Inflammatory macrophage treated with lipopolysaccharide for 1 hour (primary cell): ENCODE data around the gene HOMER2.

ENCODE experiments used
- DNase-seq, 2 donors: peaks; one replicate each; pipeline ENCODE4 v3.0.0-alpha.2; 2020 to 2022

HOMER2 gene

DNA sequence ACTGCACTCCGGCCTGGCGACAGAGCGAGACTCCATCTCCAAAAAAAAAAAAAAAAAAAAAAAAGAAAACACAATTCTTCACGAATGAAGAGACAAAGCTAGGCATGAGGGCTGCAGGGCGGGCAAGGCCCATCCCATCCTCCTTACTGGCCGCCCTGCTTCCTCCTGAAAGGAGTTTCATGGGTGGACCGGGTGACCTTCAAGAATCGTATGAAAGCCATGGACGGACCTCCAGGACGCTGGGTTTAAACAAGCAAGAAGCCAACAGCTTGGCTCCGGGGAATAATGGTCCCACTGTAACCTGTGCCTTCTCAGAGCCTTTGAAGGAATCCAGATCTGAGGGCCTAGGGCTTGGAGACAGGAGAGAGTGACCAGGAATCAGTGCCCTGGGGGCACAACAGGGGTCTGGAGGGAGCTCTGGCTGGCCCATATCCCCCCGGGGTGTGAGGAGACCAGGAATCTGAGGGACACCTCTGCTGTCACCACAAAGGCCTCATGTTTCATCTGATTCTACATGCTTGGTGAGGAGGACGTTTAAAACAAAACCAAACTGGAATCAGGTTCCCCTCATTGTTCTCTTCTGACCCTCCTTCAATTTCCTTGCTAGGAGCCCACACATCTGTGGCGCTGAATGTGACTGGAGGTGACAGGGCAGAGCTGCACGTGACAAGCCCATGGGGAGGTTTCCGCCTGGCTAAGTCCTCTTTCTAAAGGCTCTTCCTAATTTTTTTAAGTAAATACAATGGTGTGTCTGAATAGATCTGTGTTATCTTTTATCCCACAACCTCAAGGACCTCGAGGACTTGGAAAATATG is 97.0 kb downstream of the HOMER2 start:
- DNase-seq: no peak

DNA sequence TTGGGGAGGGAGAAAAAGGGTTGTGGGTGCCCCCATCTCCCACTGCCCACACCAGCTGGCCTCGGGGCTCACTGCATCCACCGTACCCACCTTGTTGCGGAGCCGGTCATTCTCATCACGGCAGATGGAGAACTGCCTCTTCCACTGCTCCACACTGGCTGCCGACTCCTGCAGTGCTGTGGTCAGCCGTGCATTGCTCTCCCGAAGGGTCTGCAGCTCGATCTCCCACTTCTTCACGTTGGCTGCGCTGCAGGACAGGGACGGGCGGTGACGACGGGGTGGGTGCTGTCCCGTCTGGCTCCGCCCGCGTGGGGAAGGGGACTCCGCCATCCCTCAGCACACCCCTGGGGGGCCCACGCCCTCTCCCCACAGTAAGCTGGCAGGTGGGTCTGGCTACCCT is 98.0 kb downstream of the HOMER2 start:
- DNase-seq: no peak

DNA sequence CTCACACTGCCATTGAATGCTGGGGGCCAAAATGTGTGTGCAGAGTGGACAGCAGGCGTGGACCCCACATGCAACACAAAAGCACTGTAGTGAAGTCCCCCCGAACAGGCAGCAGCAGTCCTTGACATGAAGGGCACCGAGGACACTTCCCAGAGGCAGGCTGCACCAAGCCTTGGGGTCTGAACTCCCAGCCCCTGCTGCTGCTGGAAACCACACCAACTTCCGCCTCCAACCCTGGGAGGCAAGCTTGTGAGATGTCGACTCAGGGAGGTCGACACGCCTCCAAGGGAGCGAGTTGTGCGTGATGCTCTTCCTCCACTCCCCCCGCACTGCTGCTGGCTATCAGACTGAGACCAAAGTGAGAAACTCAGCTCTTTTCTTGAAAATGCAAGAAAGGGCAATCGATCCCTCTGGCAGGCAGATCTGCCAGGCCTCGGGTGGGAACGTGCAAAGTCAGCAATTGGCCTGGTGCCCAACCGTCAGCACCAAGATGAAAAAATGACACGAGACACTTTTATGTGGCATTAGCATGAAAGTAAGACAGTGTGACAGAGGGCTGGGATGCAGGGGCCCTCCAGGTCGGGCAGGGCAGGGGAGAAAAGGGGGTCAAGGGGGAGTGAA is 99.5 kb downstream of the HOMER2 start:
- DNase-seq: no peak

DNA sequence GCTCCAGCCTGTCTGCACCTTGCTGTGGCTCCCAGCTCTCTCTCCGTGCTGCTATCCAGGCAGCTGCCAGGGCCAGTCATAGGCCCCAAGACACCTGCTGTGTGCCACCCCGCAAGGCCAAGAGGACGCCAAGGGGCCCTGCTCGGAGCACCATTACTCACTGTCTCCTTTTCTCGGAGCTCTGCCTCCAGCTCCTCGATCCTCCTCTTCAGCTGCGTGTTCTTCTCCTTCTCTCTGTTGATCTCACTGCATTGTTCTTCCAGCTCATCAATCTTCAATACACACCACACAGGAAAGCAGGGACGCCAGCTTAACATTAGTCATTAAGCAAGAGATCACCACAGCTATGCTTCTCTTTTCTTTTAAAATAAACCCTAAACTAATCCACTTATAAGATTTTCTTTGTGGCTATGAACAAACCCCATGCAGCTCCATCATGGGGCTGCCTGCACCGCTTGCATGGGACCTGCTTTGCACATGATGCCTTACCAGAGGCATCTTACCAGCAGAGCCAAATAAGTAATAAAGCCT is 100.5 kb downstream of the HOMER2 start:
- no peak for DNase-seq

DNA sequence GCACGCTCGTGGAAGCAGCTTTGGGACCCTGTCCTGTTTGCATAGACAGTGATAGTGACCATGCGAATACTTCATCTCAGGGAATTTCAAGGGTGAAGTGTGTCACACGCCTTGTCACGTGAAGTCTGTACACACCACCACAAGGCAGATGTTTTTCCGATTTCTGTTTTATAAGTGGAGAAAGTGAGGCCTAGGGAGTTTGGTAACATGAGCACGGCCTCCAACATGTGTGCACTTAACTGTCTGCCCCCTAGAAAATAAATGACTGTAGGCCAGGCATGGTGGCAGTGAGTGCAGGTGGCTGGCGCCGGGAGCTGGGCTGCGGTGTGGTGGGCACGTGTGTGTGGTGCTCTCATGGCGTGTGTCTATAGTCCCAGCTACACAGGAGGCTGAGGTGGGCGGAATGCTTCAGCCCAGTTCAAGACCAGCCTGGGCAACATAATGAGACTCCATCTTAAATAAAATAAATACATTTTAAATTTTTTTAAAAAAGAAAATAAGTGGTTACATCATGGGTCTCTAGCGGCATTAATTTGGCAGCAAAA is 101.1 kb downstream of the HOMER2 start:
- DNase-seq: no peak

DNA sequence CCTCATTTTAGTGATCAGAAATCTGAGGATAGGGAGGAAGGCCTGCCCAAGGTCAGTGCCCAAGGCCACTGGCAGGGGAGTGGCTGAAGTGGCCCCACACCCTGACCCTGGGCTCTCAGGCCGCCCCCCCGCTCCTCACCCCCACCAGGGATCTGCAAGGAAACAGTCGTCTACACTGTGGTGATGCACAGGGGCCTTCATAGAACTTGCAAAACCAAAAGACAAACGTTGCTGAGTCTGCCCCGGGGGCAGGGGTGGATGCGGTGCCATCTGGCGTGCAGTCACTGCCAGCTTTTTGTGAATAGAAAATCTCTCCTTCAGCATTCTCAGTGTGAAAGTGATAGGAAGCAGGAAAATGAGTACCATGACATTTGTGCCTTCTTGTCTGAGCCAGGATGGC is 101.8 kb downstream of the HOMER2 start:
- no peak for DNase-seq

DNA sequence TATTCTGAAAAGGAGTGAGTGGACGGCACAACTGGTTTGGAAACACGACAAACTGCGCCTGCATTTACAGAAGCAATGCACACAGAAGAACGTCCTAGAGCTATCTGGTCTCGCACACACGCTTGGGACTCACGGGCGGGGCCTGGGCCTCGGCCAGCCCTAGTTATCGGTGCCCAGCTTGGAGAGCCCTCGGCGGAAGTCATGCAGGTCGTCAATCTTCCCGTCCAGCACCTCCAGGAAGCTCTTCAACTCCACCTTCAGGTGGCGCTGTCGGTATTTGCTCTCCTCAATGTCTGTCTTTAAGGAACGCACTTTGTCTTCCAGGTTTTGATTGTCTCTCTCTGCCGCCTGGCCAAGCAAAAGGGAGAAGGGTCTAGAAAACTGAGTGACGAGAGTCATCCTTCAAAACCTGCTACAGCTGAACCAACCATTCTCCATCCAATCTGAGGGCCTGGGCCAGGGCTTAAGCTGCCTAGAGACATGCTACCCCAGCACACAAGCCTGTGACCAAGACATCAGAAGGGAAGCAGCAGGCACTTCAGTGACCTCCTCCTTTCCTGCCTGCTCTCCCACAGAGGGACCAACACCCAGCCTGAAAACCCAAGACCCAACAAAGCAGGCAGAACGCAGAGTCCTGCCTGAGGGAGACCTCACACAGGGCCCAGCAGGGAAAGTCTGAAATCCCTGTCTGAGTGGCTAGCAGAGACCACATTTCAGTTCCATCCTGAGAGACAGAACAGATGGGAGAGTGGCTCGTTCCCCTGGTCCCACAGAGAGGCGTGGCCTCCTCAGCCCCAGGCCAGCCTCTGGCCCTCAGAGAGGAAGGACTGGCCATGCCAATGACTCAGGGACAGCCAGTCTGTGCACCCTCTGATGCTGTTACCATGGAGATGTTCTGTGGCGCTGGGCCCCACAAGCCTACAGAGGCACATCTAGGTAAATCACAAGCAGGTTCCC is 102.7 kb downstream of the HOMER2 start:
- DNase-seq: peak; percentile 79 to 80

DNA sequence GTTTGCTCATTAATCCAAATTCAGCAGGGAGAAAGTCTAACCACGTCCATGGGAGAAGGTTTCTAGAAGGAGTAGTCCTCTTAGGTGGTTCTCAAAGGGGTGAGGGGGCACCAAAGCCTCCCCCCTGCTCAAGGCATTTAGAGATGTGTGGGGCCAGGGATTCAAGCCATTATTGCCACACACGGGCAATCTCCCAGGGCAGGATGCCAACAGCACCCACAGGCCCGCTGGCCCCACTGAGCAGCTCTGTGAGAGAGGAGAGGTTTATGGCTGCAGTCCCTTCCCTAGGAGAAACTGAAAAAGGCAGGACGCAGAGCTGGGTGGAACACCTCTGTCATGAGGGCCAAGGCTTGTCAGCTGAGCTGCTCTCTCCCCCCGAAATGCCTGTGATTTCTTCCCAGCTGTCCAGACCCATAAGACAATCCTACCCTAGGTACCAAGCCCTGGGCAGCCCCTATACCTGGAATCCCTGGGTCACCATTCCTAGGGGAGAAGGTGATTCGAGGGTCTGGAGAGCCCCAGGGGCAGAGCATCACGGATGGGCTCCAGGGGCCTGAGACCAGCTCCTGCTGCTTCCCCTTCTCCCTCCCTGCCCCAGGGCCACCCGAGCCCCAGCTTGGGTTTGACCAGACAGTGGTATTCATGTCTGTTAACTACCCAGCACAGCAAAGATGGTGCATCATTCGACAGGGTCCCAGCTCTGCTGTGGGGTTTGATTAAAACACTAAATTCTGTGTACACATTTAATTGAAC is 104.1 kb downstream of the HOMER2 start:
- DNase-seq: no peak

DNA sequence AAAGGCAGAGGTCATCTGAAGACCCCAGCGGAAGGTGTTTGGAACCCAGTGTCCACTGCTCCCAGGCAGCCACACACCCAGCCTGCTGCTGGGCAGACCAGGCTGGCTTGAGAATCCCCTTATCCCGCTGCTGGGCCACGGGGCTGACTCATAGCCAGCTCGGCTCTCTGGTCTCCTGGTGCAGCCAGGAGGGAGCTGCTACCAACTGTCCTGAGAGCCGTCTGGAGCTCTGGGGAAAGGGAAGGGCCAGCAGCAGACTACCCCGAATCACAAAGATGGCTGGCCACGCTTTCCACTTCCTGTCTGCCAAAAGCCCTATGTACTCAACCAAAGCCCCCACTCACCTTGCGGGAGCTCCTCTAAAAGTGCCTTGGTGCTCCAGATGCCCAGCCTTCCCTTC is 104.8 kb downstream of the HOMER2 start:
- no peak for DNase-seq

DNA sequence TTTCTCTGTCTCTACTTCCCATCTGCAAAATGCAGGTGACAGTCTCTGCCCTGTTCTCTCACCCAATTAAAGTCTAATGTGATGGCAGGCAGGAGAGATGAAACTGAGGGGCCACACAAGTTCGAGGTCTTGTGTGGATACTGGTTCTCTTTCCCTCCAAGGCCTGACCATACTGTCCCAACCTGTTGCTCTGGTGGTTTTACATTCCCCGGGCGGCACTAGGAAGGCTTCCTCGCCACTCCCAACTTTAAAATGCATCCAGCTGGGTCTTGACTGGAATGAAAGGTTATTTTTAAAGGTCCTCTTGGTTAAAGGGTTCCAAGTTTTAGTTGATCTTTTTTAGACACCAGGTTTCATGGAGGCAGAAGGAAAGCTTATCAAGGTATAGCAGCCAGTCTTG is 105.9 kb downstream of the HOMER2 start:
- DNase-seq: no peak

DNA sequence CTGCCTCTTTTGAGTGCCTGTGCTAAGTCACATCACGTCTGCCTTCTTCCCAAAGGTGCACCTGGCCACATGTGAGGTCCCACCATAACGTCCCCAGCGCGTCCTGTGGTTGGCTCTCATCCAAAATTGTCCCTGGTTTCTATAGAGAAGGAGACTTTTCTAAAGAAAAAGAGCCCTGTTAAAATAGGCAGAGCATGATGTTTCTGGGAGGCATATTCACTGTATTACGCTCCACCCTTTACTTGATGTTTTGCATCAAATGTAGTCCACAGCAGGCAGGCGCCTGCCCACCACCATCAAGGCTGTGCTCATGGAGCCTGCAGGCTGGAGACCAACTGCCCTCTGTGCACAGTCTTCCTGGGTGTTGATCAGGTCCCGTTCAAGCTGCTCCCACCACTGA is 106.8 kb downstream of the HOMER2 start:
- DNase-seq: no peak

DNA sequence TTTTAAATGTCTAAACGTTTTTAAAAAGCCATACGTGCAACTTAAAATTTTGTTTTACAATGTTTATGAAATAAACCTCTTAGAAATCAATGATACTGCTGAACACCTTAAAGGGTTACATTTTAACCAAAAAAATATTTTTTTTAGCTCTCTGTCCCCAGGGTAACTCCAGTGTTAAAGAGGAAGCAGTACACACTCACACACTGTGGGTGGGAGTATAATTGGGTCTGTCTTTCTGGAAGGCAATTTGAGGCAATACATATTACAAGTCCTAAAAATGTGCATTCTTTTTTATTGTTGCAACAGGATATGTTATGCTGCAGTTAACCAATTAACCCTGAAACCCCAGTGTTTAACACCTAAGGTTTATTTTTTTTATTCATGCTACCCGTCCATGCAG is 109.0 kb downstream of the HOMER2 start:
- peak; percentile 72 to 88 for DNase-seq

DNA sequence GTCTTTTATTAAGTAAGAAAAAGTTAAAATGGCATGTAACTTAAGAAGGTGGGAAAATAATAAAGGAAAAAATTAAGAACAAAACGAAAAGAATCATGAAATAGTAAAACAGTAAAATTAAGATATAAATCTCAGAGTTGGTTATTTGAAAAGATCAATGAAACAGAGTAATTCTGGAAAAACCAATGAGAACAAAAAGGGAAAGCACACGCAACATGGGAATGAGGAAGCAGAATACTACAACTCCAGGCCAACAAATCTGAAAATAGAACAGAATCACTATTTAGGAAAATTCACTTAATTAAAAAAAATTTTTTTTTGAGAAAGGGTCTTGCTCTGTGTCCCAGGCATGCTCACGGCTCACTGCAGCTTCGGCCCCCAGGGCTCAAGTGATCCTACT is 112.4 kb downstream of the HOMER2 start:
- DNase-seq: peak; percentile 52 to 63

DNA sequence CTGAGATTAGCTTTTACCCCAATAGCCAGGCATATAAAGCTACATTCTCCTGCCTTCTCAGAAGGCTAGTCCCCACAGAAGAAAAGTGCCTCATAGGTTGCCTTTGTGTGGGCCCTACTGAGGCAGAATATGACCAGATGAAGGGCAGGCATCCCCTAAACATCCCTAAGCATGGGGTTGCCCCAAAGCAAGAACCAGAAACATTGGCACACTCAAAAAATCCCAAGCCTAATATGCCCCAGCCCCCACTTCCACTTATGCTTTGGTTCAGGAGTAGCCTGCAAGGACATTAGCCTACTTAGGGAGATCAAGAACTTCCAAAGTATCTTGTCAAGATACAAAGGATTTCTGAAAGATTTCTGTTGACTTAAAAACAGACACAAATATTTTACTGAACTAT is 113.4 kb downstream of the HOMER2 start:
- peak; percentile 70 to 82 for DNase-seq

DNA sequence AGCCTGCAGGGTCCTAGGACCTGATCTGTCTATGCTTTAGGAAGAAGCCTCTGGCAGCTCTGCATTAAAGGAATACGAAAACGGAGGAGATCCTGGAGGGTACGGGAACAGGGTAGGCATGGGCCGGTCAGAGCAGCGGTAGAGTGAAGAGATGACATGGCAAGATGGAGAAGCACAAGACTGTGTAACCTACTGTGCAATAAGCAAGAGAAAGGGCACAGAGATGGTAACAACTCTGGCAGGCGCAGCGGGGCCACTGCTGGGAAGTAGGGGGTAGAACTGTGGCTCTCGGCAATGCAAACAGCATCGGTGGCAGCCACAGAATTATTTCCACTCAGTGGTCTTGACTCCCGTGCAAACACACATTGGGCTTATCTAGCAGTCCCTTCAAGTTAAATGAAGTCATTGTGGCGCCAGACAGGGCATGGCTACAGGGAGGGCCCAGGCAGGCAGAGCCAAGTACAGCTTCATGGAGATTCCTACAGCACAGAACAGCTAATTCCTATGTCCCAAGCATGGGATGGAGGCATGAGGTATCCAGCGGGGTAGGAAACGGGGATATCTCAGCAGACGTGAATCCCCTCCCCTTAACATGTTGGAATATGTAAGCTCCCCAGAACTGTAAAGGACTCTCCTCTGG is 114.3 kb downstream of the HOMER2 start:
- DNase-seq: no peak

DNA sequence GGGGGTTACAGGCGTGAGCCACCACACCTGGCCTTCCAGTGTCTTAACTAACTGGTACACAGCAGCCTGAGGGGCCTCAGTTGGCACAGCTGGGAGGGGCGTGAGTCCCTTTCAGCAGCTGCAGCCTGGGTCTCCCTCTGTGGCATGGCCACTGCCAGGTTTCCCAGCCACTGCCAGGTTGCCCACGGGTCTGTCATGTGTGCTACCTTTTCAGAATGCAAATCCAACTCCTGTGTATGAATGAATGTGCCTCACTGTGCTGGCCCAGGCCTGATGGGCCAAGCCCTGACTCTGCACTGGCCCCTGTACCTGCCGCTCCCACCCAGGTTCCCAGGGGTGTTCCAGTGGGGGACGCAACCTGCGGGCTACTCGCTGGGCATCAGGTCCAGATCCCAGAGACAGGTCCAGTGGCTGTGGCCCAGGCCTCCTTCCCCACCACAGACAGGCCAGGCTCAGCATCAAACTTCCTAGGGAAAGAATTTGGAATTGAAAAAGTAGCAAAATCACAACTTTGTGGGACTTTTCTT is 117.1 kb downstream of the HOMER2 start:
- DNase-seq: no peak

DNA sequence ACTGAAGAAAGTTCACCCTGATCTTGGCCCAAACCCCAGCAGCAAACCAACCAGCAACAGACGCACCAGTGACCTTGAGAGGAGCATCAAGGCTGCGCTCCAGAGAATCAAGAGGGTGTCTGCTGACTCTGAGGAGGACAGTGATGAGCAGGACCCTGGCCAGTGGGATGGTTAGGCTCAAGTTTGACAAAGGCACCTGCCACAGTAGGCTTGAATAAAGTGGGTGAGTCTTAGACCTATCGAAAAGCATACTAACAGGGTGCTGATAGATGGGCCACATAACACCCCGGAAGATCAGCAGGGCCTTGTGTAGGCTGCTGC is 119.2 kb downstream of the HOMER2 start:
- DNase-seq: no peak

DNA sequence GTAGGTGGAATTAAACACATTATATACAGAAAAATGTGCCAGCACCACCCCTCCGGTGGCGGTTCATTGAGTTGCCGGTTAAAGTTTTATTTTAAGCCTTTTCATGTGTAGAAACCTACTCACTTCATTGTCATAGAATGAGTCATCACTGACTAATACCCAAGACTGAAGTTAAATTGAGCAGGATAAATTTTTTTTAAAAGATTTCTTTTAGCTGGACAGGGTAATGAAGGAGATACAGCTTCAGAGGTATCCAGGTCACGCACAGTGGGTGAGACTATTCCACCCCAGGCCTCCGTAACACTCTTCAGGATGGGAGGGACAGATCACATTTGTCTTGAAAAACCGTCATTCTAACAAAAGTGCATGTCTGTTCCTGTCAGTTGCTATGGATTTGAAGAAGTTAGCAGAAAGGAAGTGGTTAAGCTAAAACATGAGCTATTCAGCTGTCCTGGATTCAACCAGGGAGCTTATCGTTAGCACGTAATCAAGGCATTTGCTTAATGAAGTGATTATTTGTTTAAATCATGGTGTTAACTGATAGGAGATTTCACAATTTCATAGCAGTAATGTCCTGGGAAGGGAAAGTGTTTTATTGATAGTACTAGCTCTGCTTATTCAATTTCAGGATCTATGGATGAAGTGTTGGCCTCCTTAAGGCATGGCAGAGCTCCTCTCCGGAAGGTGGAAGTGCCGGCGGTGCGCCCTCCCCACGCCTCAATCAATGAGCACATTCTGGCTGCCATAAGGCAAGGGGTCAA is 119.7 kb downstream of the HOMER2 start:
- peak; percentile 72 to 79 for DNase-seq

DNA sequence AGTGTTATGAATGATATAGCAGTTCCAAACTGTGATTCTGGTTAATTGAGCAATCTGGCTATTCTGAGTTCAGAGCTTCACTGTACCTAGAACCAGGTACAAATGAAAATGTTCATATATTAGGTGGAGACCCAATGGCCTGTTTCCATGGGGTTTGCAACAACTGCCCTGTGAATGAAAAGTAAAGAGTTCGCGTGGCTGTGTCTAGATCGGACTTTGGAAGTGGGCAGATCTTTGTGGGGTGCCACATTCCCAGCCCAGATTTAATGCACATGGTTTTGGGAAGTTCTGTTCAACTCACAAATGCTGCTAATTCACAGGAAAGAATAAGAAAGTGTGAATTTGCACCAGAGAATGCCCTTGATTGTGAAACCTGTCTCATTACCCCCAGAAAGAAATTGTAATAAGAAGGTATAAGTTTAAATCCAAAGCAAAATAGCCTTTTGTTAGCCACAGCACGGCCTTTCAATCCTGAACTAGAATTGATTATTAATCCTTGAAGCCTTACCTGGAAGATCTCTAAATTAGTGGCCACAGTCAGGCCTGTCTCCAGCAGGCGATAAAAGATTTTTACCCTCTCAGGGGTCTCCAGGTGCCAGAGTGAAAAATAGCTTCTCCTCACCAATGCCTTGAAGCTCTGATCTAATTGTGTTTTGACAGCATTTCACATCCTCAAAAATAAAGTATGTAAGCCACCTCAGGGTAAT is 120.5 kb downstream of the HOMER2 start:
- DNase-seq: no peak
